GM18867 (cell line): Measurements from ENCODE around the gene COX8A.

Source experiments
- ATAC-seq: cut with Tn5 transposase; IDR thresholded peaks from one replicate; pipeline ENCODE4 v1.9.1; 2021; ENCODE audit warnings: mild to moderate bottlenecking, moderate library complexity; ENCODE audit not compliant: unreplicated experiment

The COX8A gene

DNA sequence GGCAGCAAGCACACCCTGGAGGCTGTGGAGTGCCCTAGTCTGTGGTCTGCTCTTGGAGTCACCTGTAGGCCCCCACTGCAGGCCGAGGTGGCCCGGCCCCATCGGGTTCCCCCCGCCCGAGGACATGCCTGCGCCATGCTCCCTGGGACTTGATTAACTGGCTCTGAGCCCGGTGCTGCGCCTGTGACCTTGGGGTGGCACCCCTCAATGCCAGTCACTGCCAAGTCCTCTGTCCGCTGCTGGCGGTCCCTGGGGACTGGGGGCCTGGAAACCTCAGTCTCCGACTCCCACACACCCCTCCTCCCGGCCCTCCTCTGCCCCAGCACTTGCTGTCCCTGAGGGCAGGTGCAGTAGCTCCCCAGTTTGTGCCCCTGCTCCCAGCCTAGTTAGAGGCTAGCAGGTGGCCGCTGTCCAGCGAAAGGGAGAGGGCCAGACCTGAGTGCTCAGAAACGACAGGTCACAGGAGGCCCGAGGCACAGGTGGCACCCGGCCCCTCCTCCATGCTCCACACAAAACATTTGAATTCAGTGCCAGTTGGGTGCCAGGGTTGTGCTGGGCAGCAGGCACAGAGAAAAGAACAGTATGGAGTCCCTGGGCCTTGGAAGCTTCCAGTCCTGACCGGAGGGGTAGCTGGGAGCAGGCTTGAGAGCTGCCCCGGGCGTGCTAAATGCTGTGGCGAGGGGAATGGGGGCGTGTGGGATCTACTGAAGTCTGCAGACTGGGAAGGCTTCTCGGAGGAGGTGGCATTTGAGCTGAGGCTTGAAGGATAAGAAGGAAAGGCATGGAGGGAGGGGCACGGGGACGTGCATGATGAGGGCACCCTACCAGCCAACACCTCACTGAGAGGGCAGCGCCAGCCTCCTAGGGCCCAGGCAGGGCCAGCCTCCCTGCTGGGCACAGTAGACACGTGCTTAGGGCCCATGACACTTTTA, 45.0 kb downstream of the COX8A start:
- ATAC-seq: no peak

DNA sequence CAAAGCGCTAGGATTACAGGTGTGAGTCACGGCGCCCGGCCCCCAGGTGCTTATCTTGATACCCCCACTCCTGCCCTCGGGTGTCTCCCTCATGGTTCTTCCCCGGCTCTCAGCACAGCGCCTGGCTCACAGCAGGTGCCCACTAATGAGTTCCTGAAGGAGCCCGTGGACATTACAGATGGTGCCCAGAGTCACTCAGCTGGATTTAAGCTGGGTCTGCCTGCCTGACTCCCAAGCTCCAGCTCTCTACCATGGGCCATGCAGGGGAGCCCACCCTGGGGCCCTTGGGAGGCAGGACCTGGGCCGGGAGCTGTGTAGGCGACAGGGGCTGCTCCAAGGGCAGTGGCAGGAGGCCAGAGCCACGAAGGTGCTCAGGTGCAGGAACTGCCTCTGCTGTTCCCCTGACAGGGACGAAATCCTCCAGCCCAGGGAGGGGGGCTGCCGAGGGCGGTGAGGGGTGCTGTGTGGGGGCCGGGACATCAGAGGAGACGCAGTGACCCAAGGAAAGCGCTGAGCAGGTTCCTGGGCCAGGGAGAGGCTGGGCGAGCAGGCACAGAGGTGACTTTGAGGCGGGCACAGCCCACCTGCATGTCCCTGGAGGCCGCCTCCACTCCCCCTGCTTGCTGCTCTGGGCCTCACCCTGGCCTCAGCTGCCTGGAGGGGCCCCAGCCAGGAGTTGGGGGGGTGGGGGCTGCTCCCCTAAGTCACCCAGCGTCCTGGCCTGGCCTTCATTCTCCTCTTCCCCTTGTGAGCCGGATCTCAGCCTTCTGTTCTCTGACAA, 46.7 kb downstream of the COX8A start:
- no peak for ATAC-seq

DNA sequence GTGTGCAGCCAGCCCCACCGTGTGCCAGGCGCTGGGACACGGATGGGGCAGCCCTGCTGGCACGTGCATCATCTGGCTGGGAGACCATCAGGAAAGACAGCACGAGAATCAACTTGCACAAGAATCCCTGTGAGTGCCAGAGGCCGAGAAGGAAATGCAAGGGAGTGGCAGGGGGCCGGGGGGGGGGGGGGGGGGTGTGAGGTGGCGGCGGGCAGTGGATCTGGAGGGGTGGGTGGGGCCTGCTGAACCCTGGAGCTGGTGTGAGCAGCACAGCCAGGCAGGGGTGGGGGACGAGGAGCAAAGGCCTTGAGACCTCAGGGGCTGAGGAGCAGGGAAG, 47.3 kb downstream of the COX8A start:
- ATAC-seq: no peak

DNA sequence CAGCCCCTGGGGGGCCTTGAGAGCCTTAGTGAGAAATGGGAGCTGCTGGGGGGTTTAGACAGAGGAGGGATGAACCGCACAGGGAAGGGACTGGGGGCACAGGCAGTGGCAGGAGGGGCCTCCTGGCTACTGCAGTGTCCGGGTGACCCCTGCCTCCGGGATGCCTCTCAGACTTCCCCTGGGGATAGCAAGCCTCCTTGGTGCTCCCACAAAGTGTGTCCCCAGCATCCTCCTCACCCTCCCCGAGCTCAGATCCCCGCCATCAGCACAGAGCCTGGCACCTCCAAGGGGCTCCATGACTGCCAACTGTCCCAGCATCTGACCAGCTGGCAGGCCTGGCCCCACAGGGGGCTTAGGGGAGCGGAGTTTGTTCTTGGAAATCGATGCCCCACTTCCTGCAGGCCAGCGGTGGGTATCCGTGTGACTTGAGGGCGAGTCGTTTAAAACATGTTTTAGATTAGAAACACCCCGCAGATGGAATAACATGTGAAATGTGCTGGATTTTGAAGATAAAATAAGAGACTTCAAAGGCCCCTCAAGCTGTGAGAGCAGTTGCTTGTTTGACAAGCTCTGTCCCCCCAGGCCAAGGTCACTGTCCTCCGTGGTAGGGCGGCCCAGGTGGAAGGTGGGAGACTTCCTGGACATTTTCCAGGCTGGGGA, 47.8 kb downstream of the COX8A start:
- no peak for ATAC-seq

DNA sequence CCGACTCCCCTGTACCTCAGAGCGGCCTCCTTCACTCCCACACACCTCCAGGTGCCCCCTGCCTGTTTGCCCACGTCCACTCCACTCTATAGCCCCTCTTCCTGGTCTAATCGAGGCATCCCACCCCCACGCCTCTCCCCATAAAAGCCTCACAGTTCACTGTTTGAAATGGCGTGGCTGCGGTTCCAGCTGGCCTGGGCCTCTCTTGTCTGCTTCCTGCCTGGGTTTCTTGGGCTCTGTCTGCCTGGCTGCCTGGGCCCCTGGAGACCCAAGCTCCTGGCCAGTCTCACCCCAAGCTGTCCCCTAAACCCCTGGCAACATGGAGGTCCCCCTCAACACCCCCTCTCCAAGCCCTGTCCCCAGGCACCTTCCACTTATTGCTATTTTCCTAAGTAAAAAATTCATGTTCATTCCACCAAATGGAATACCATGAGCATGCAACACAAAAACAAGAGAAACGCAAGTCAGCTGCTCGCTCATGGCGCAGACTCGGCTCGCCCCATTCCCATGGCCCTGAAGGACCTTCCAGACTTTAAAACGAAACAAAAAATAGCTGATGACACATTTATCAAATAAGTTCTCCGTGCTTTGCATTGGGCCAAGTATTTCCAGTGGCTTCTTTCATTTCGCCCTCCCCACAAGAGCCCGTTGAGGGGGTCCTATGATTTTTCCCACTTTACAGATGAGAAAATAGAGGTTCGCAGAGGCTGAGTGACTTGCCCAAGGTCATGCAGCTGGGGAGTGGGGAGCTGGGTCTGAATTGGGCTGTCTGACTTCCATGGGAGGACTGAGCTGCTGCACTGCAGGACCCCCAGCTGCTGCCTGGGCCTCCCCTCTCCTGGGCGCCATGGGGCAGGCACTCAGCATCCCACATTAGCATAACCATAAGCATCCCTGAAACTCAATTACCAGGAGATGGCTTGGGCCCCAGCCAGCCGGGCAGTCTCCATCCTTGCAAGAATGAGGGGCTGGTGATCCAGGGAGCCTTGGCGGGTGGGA, 49.6 kb downstream of the COX8A start:
- no peak for ATAC-seq

DNA sequence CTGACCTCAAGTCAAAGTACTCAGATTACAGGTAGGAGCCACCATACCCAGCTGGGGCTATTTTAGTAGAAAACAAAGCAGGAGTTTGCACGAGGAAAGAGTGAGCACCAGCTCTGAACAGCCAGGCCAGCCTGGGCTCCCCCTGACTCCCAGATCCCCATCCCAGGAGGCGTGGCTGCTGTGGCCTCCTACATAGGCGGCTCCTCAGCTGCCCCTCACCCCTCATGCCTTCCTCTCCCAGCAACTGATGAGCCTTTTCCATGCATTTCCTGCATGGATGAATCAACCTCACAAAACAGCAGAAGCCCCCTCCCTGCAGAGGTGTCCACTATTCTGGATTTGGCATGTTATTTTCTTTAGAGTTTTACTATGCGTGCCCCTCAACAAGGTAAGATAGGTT, 50.8 kb downstream of the COX8A start:
- no peak for ATAC-seq
